Suprapubic skin (tissue), 4 donors: Measurements from ENCODE around the gene TMEM8B. TPM values are rescaled to one million over a fixed set of nuclear protein-coding genes. Genes with fewer than 3 reads are reported as not detected.

ENCODE experiments used
- DNase-seq, 2 donors: peaks; one replicate each; pipeline ENCODE4 v3.0.0-alpha.2; 2019; ENCODE audit warnings: low spot score in 2 of 2
- H3K27ac ChIP-seq: fragments of 200-600 bp; sonication (generic); one replicate; pipeline ENCODE4 v1.5.1; 2019
- H3K27me3 ChIP-seq: fragments of 200-600 bp; sonication (generic); one replicate; pipeline ENCODE4 v1.5.1; 2019
- H3K36me3 ChIP-seq: fragments of 200-600 bp; sonication (generic); one replicate; pipeline ENCODE4 v1.5.1; 2019
- H3K4me1 ChIP-seq: fragments of 200-600 bp; sonication (generic); one replicate; pipeline ENCODE4 v1.5.1; 2019
- H3K4me3 ChIP-seq: fragments of 200-600 bp; sonication (generic); one replicate; pipeline ENCODE4 v1.5.1; 2019; ENCODE audit warnings: mild to moderate bottlenecking
- H3K9me3 ChIP-seq: fragments of 200-600 bp; sonication (generic); one replicate; pipeline ENCODE4 v1.5.1; 2019
- CTCF ChIP-seq, 2 donors: fragments of 200-600 bp in 1 of 2; fragments of 450-650 bp in 1 of 2; sonication (generic) in 1 of 2; IDR thresholded peaks; one replicate each; pipeline ENCODE4 v1.5.1; 2016 to 2019; ENCODE audit warnings: antibody characterized with exemption in 2 of 2, mild to moderate bottlenecking in 1 of 2, moderate library complexity in 1 of 2
- EP300 ChIP-seq: sonication (generic); formaldehyde crosslinking; IDR thresholded peaks from one replicate; pipeline ENCODE4 v1.6.1; 2017; ENCODE audit warnings: antibody characterized with exemption
- POLR2A ChIP-seq, 2 donors: fragments of 450-650 bp; IDR thresholded peaks; one replicate each; pipeline ENCODE4 v1.6.1; 2017; ENCODE audit warnings: antibody characterized with exemption in 2 of 2, mild to moderate bottlenecking in 2 of 2, moderate library complexity in 2 of 2
- POLR2AphosphoS5 ChIP-seq, 3 donors: sonication (generic); formaldehyde crosslinking; IDR thresholded peaks; one replicate each; pipeline ENCODE4 v1.6.1; 2017; ENCODE audit warnings: antibody characterized with exemption in 3 of 3
- WGBS: methylation state at CpG from one replicate; pipeline ENCODE4 v1.1.5; 2018; 5-methylcytosine and 5-hydroxymethylcytosine counted together
- total RNA-seq, 4 donors: library from RNA; depleted of rRNA; stranded (reverse); fragments of >200 nt; gene quantifications; one replicate each; pipeline ENCODE4 v1.1.0, GENCODE V29; 2016

The TMEM8B gene
- total RNA-seq, 4 donors from 2014 or later: 5.0 to 11.7 (median 8.0) TPM

GRCh38 chr9:35914301-35914807 is 85.3 kb downstream of the TMEM8B start:
- Histone ChIP-seq H3K27me3 (no peaks in the 10 kb centered on the region), H3K9me3 (no peaks in the 10 kb centered on the region), H3K27ac (peak overlapping the region; percentile 45), H3K4me1 (peaks cover 45% of the 10 kb centered on the region), H3K36me3 (no peaks in the 10 kb centered on the region), H3K4me3 (no peak overlapping the region)
- 28% methylated on average over 9 of the region's 9 CpGs for WGBS
- DNase-seq: no peak
- TF ChIP-seq CTCF (IDR thresholded peaks at IDR 0.05) (no peak), EP300 (no peak), POLR2A (IDR thresholded peaks at IDR 0.05) (no peak), POLR2AphosphoS5 (IDR thresholded peaks at IDR 0.05) (no peak)

Other genes starting within 250 kb of the TMEM8B start
- gene TESK1, start 224.0 kb upstream of the TMEM8B start, total RNA-seq: 10 to 100 TPM; 34.1 to 50.7 (median 46.5) TPM
- gene CD72, start 210.8 kb upstream of the TMEM8B start, total RNA-seq: 10 to 100 TPM in 1 of 4 donors, 1 to 10 TPM in 3; 1.9 to 16.7 (median 4.9) TPM
- gene SIT1, start 178.3 kb upstream of the TMEM8B start, total RNA-seq: 1 to 10 TPM in 1 of 4 donors, not detected in 3; 2.9 TPM
- gene RMRP, start 171.2 kb upstream of the TMEM8B start, total RNA-seq: over 10,000 TPM in 2 of 4 donors, 1,000 to 10,000 TPM in 2; 1,246 to 15,173 (median 11,383) TPM
- gene CCDC107, start 170.9 kb upstream of the TMEM8B start, total RNA-seq: 10 to 100 TPM in 1 of 4 donors, 1 to 10 TPM in 3; 5.0 to 13.2 (median 9.6) TPM
- gene ARHGEF39, start 164.0 kb upstream of the TMEM8B start, total RNA-seq: 10 to 100 TPM in 1 of 4 donors, 1 to 10 TPM in 1, under 1 TPM in 2; 0.34 to 11.3 (median 1.9) TPM
- gene CA9, start 155.3 kb upstream of the TMEM8B start, total RNA-seq: 1 to 10 TPM in 3 of 4 donors, not detected in 1; 2.1 to 5.7 (median 2.8) TPM
- gene TPM2, start 139.3 kb upstream of the TMEM8B start, total RNA-seq: 100 to 1,000 TPM in 1 of 4 donors, 10 to 100 TPM in 3; 40.6 to 105 (median 56.7) TPM
- gene TLN1, start 97.0 kb upstream of the TMEM8B start, total RNA-seq: 100 to 1,000 TPM; 126 to 179 (median 152) TPM
- gene CREB3, start 96.6 kb upstream of the TMEM8B start, total RNA-seq: 10 to 100 TPM; 18.8 to 24.1 (median 23.1) TPM
- 100 to 1,000 TPM in 1 of 4 donors, 10 to 100 TPM in 3; 46.6 to 123 (median 73.5) TPM for gene GBA2, start 80.0 kb upstream of the TMEM8B start, total RNA-seq
- 10 to 100 TPM; 20.2 to 34.7 (median 27.7) TPM for gene RGP1, start 79.9 kb upstream of the TMEM8B start, total RNA-seq
- gene MSMP, start 75.0 kb upstream of the TMEM8B start, total RNA-seq: not detected
- 10 to 100 TPM in 3 of 4 donors, 1 to 10 TPM in 1; 8.4 to 26.1 (median 18.2) TPM for gene NPR2, start 37.6 kb upstream of the TMEM8B start, total RNA-seq
- gene SPAG8, start 17.0 kb upstream of the TMEM8B start, total RNA-seq: under 1 TPM in 3 of 4 donors, not detected in 1; 0.47 to 0.53 (median 0.52) TPM
- gene HINT2, start 14.2 kb upstream of the TMEM8B start, total RNA-seq: 10 to 100 TPM in 3 of 4 donors, 1 to 10 TPM in 1; 9.5 to 34.9 (median 25.3) TPM
- gene FAM221B, start 496 bp upstream of the TMEM8B start, total RNA-seq: not detected
- gene OR13J1, start 41.2 kb downstream of the TMEM8B start, total RNA-seq: not detected
- gene HRCT1, start 77.0 kb downstream of the TMEM8B start, total RNA-seq: 1 to 10 TPM; 1.2 to 5.8 (median 2.9) TPM
- gene SPAAR, start 80.3 kb downstream of the TMEM8B start, total RNA-seq: 1 to 10 TPM in 2 of 4 donors, under 1 TPM in 1, not detected in 1; 0.49 to 1.3 (median 1.1) TPM
- not detected for gene OR2S2, start 128.9 kb downstream of the TMEM8B start, total RNA-seq
- gene RECK, start 207.7 kb downstream of the TMEM8B start, total RNA-seq: 1 to 10 TPM; 3.1 to 6.4 (median 4.0) TPM